ENCODE data around the gene OPTN.
"Not testable (repeated sequence)": the region's sequence is repeated elsewhere in the genome, so short reads cannot be mapped to it uniquely, and the experiment has no call there.

The OPTN gene

DNA sequence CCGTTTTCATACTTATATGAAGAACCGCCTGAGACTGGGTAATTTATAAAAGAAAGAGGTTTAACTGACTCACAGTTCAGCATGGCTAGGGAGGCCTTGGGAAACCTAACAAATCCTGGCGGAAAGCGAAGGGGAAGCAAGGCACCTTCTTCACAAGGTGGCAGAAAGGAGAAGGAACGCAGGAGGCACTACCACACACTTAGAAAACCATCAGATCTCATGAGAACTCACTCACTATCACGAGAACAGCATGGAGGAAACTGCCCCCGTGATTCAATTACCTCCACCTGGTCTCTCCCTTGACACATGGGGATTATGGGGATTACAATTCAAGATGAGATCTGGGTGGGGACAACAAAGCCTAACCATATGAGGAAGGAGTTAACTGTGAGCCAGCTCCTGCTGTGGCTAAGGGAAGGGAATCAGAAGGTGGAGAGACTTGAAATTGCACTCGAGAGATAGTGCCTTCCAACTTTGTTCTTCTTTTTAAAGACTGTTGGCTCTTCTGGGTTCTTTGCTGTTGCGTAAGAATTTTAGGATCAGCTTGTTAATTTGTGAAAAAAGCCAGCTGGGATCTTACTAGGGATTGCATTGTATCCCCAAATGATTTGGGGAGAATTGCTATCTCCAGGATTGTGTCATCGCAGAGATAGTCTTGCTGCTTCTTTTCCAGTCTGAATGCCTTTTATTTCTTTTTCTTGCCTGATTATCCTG is 21.0 kb downstream of the OPTN start:
- no peaks in the 10 kb centered on the region; the same call in none of the 2 replicates for H3K36me3 ChIP-seq (ENCODE audit: insufficient read depth, low read length)
- no peaks in the 10 kb centered on the region for H3K9me3 ChIP-seq (ENCODE audit: control insufficient read depth, insufficient read depth, low read length)
- H3K4me1 ChIP-seq (ENCODE audit: insufficient read depth, low read length): no peaks in the 10 kb centered on the region
- H3K9ac ChIP-seq (ENCODE audit: low read depth, low read length): no peak overlapping the region

DNA sequence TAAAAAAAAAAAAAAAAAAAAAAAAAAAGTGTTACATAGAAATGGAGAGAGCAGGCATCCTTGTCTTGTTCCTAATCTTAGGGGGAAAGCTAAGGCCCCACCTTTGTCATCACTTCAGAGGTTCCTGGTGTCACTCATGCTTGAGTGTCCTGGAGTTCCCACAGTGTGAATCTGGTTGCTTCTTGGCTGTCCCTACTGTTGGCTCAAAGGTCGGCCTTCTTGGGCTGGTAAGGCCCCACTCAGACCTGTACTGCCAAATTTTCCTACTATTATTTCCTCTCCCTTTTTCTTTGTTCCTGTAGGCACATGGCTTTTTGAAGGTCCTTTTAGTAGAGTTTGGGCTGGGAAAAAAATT is 21.5 kb downstream of the OPTN start:
- no peaks in the 10 kb centered on the region; the same call in none of the 2 replicates for H3K36me3 ChIP-seq (ENCODE audit: insufficient read depth, low read length)

DNA sequence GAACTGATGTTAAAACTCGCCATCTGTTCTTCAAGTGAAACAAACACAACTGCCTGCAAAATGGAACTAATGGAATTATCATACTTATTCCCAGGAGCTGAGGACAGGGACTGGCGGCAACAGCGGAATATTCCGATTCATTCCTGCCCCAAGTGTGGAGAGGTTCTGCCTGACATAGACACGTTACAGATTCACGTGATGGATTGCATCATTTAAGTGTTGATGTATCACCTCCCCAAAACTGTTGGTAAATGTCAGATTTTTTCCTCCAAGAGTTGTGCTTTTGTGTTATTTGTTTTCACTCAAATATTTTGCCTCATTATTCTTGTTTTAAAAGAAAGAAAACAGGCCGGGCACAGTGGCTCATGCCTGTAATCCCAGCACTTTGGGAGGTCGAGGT is 36.7 kb downstream of the OPTN start:
- Histone ChIP-seq H3K36me3 (ENCODE audit: insufficient read depth, low read length) (peaks cover 21% of the 10 kb centered on the region), H3K9ac (ENCODE audit: low read depth, low read length) (no peak overlapping the region), H3K4me1 (ENCODE audit: insufficient read depth, low read length) (no peaks in the 10 kb centered on the region), H3K9me3 (ENCODE audit: control insufficient read depth, insufficient read depth, low read length) (no peaks in the 10 kb centered on the region)

More for the DNA sequence above, 21.5 kb downstream of the OPTN start:
- no peaks in the 10 kb centered on the region for H3K9me3 ChIP-seq (ENCODE audit: control insufficient read depth, insufficient read depth, low read length)
- H3K9ac ChIP-seq (ENCODE audit: low read depth, low read length): no peak overlapping the region
- H3K4me1 ChIP-seq (ENCODE audit: insufficient read depth, low read length): no peaks in the 10 kb centered on the region

DNA sequence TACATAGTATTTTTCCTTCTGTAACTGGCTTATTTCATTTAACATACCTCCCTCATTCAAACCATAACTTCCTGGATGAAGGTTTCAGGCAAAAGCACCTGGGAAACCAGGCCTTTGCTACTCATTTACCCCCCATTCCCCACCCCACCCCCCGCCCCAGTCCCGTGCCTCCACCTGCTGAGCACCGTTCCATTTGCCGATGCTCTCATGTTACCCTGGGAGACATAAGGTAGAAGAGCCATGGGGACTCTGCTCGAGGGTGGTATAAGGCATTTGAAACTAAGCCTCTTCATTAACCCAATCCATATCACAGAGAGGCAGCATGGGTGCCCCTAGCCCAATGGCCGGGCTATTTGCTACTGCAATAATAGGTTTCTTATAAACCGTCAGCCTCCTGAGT is 39.2 kb downstream of the OPTN start:
- no peak overlapping the region for H3K9ac ChIP-seq (ENCODE audit: low read depth, low read length)
- H3K9me3 ChIP-seq (ENCODE audit: control insufficient read depth, insufficient read depth, low read length): no peaks in the 10 kb centered on the region; the same call in 1 of the 2 replicates
- no peaks in the 10 kb centered on the region for H3K4me1 ChIP-seq (ENCODE audit: insufficient read depth, low read length)
- peaks cover 9% of the 10 kb centered on the region; the same call in 1 of the 2 replicates for H3K36me3 ChIP-seq (ENCODE audit: insufficient read depth, low read length)

DNA sequence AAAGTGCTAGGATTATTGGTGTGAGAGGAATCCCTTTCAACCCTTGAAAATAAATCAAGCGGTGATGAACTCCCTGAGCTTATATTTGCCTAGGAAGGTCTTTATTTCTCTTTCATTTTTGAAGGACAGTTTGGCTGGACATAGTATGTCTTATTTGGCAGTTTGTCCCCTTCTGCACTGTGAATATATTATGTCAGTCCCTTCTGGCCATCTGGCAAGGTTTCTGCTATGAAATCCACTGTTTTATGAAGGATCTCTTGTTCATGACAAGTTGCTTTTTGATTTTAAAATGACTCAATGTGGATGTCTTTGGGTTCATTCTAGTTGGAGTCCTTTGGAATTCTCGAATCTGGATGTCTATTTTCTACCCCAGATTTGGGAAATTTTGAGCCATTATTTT is 39.7 kb downstream of the OPTN start:
- Histone ChIP-seq H3K4me1 (ENCODE audit: insufficient read depth, low read length) (no peaks in the 10 kb centered on the region), H3K9ac (ENCODE audit: low read depth, low read length) (no peak overlapping the region), H3K36me3 (ENCODE audit: insufficient read depth, low read length) (peaks cover 8% of the 10 kb centered on the region; the same call in 1 of the 2 replicates), H3K9me3 (ENCODE audit: control insufficient read depth, insufficient read depth, low read length) (no peaks in the 10 kb centered on the region; the same call in 1 of the 2 replicates)

DNA sequence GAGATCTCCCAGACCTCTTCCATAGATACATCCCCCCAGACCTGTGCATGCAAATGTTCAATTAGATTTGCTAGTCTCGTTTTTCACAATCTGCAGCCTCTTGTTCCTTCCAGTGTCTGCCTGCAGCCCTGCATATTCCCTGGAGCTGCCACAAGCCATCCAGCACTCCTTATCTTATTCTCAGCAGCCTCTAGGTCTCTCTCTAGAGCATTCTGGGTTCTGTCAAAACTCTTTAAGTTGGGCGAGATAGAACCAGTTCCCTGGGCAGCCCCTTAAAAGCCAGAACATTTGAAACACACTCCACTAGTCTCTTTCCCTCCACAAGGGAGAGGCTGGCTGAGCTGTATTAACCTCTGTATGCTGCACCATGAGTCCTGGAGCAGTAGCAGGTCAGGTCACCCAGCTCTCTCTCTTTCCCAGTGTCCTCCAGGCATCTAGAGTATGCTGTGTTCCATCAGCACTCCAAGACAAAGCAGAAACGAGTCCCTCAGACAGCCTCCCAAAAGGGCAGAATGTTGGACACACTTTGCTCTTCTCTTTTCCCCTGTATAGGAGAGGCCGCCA is 40.7 kb downstream of the OPTN start:
- no peaks in the 10 kb centered on the region for H3K4me1 ChIP-seq (ENCODE audit: insufficient read depth, low read length)
- 0 out of 2 replicates have a peak, but pooled peaks cover 4% of the 10 kb centered on the region for H3K36me3 ChIP-seq (ENCODE audit: insufficient read depth, low read length)
- no peak overlapping the region for H3K9ac ChIP-seq (ENCODE audit: low read depth, low read length)
- H3K9me3 ChIP-seq (ENCODE audit: control insufficient read depth, insufficient read depth, low read length): no peaks in the 10 kb centered on the region; the same call in 1 of the 2 replicates

DNA sequence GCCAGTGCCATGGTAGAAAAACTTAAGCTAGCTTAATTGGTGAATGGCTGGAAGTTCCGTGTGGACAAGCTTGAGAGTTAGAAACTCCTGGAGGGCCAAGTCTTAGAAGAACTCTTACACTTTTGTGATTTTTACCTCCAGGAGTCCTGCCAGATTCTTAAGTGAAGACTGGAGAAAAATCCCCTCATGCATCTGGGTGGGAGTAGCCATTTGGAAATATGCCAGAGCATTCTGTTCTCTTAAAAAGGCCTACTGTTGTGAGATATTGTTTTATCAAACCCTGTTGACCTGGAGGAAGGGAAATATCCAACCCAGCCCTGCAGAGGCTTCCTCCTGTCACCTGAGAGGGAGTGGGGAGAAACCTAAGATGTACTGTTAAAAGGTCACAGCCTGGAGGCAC is 43.8 kb downstream of the OPTN start:
- H3K4me1 ChIP-seq (ENCODE audit: insufficient read depth, low read length): no peaks in the 10 kb centered on the region
- no peaks in the 10 kb centered on the region; the same call in 1 of the 2 replicates for H3K9me3 ChIP-seq (ENCODE audit: control insufficient read depth, insufficient read depth, low read length)
- no peak overlapping the region for H3K9ac ChIP-seq (ENCODE audit: low read depth, low read length)
- no peaks in the 10 kb centered on the region for H3K36me3 ChIP-seq (ENCODE audit: insufficient read depth, low read length)

DNA sequence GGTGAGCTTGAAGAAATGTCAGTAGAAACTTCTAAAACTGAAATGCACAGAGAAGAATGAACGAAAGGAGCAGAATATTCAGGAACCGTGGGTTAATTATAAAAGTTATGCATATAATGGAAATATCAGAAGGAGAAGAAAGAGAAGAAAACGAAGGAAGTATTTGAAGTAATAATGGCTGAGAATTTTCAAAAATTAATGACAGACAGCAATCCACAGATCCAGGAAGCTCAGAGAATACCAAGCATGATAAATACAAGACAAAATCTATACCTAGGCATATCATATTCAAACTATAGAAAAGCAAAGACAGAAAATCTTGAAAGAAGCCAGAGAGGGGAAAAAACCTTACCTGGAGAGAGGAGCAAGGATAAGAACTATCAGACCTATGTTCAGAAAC is 44.9 kb downstream of the OPTN start:
- H3K36me3 ChIP-seq (ENCODE audit: insufficient read depth, low read length): no peaks in the 10 kb centered on the region
- H3K9ac ChIP-seq (ENCODE audit: low read depth, low read length): no peak overlapping the region
- H3K4me1 ChIP-seq (ENCODE audit: insufficient read depth, low read length): no peaks in the 10 kb centered on the region
- H3K9me3 ChIP-seq (ENCODE audit: control insufficient read depth, insufficient read depth, low read length): no peaks in the 10 kb centered on the region; the same call in 1 of the 2 replicates

DNA sequence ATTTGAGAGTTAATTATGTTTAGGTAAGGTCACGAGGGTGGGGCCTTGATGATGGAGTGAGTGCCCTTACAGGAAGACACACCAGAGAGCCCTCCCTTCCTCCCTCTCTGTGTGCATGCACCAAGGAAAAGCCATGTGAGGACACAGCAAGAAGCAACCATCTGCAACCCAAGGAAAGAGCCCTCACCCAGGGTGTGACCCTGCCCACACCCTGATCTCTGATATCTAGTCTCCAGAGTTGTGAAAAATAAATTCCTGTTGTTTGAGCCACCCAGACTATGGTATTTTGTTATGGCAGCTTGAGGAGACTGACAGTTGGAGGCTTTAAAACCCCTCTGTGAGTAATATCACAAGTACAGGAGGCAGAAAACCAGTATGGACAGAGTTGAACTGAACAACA is 46.4 kb downstream of the OPTN start:
- Histone ChIP-seq H3K36me3 (ENCODE audit: insufficient read depth, low read length) (no peaks in the 10 kb centered on the region), H3K4me1 (ENCODE audit: insufficient read depth, low read length) (no peaks in the 10 kb centered on the region), H3K9me3 (ENCODE audit: control insufficient read depth, insufficient read depth, low read length) (no peaks in the 10 kb centered on the region; the same call in 1 of the 2 replicates), H3K9ac (ENCODE audit: low read depth, low read length) (no peak overlapping the region)

DNA sequence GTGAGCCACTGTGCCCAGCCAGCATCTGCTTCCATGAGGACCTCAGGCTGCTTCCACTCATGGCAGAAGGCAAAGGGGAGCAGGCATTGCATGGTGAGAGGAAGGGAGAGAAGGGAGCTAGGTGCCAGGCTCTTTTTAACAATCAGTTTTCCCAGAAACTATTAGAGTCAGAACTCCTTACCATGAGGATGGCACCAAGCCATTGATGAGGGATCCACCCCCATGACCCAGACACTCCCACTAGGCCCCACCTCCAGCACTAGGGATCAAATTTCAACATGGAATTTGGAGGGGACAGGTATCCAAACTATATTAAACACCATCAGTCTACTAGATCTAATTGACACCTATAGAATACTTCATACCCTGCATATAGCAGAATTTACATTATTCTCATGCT is 47.2 kb downstream of the OPTN start:
- Histone ChIP-seq H3K9me3 (ENCODE audit: control insufficient read depth, insufficient read depth, low read length) (no peaks in the 10 kb centered on the region; the same call in 1 of the 2 replicates), H3K36me3 (ENCODE audit: insufficient read depth, low read length) (no peaks in the 10 kb centered on the region), H3K4me1 (ENCODE audit: insufficient read depth, low read length) (no peaks in the 10 kb centered on the region), H3K9ac (ENCODE audit: low read depth, low read length) (no peak overlapping the region)

DNA sequence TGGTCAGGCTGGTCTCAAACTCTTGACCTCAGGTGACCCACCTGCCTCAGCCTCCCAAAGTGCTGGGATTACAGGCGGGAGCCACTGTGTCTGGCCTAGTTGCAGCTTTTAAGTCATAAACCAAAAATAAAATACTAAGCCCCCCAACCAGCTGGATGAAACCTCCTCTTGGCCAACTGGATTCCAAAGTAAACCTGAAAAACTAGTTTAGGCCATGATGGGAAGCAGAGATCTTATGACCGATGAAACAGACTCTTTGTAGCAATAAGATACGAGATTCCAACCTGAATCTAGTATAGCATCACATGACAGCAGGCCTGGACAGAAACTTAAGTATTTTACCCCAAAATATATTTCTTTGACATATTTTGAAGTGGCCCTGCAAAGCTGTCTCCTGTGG is 52.3 kb downstream of the OPTN start:
- Histone ChIP-seq H3K9me3 (ENCODE audit: control insufficient read depth, insufficient read depth, low read length) (no peaks in the 10 kb centered on the region), H3K9ac (ENCODE audit: low read depth, low read length) (no peak overlapping the region), H3K36me3 (ENCODE audit: insufficient read depth, low read length) (no peaks in the 10 kb centered on the region), H3K4me1 (ENCODE audit: insufficient read depth, low read length) (no peaks in the 10 kb centered on the region)

DNA sequence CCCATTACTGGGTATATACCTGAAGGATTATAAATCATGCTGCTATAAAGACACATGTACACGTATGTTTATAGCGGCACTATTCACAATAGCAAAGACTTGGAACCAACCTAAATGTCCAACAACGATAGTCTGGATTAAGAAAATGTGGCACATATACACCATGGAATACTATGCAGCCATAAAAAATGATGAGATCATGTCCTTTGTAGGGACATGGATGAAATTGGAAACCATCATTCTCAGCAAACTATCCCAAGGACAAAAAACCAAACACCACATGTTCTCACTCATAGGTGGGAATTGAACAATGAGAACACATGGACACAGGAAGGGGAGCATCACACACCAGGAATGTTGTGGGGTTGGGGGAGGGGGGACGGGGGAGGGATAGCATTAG is 55.9 kb downstream of the OPTN start:
- not testable (repeated sequence) for H3K9ac ChIP-seq (ENCODE audit: low read depth, low read length); H3K9me3 ChIP-seq (ENCODE audit: control insufficient read depth, insufficient read depth, low read length); H3K36me3 ChIP-seq (ENCODE audit: insufficient read depth, low read length); H3K4me1 ChIP-seq (ENCODE audit: insufficient read depth, low read length)

DNA sequence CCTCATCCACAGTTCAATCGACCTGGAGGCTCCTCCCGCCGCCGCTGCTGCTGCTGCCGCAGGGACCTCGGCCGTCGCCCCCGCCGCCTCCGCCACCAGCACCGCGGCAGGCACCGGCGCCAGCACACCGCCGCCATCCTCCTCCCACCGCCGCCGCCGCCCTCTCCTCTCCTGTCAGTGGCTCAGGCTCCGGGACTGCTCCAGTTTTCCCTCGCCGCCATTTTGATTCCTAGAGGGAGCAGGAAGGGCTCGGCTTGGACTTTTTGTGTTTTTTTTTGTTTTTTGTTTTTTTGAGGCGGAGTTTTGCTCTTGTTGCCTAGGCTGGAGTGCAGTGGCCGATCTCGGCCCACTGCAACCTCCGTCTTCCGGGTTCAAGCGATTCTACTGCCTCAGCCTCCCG is 58.4 kb downstream of the OPTN start:
- Histone ChIP-seq H3K4me1 (ENCODE audit: insufficient read depth, low read length) (no peaks in the 10 kb centered on the region), H3K36me3 (ENCODE audit: insufficient read depth, low read length) (no peaks in the 10 kb centered on the region), H3K9ac (ENCODE audit: low read depth, low read length) (no peak overlapping the region), H3K9me3 (ENCODE audit: control insufficient read depth, insufficient read depth, low read length) (no peaks in the 10 kb centered on the region)

DNA sequence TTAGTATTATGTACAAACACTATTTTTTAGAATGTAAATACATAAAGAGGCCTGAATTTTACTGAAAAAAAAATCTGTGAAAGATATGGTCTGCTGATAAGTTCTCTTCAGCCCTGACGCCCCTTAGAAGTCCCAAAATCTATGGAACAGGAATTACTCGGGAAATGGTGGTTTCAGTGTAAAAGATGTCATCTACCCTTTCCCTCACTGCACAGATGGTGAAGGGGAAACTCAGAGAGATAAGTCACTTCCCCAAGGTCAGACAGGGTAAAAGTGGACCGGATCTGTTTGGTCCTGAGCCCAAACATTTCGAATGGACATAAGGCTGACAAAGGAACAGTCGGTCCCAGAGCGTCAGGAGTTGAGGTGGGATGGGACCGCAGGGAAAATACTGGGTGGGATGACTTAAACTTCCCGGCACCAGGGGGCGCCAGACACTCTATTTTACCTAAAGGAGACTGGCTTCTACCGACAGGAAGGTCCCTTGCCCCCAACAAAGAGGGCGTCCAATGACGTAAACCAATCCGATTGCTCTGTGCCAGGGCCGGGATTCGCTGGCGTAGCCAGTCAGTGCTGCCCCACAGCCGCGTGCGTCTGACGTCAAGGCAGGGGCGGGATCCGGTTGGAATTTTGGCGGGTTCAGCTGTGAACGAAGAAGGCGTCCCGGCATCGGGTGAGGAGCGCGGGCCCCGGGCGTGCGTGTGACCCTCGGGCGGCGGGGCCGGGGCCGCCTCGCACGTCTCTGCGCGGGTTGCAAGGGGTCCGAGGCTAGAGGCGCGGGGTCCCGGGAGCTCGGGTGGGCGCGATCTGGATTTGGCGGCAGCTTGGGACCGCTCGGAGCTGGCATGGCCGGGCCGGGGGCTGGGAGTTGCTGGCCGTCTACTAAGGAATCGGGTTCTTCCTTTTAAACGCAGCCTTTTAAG is 61.2 kb downstream of the OPTN start, which contains the start of gene MCM10:
Gene MCM10, plus strand, starts transcription at position 625 of the 923 bp plus-strand sequence. CDS start 2,645 bp downstream, outside the sequence.
- peaks cover 5% of the 10 kb centered on the region; the same call in 1 of the 2 replicates for H3K36me3 ChIP-seq (ENCODE audit: insufficient read depth, low read length)
- H3K4me1 ChIP-seq (ENCODE audit: insufficient read depth, low read length): no peaks in the 10 kb centered on the region
- no peaks in the 10 kb centered on the region for H3K9me3 ChIP-seq (ENCODE audit: control insufficient read depth, insufficient read depth, low read length)
- peak within 1 kb of the TSS; percentile 71 for H3K9ac ChIP-seq (ENCODE audit: low read depth, low read length)
